Body of pancreas (tissue), 4 donors: Measurements from ENCODE around the gene SLC10A3.

Experiments used
- POLR2A ChIP-seq, 3 donors: fragments of 450-650 bp; IDR thresholded peaks; one replicate each; pipeline ENCODE4 v1.6.1; 2016; ENCODE audit warnings: antibody characterized with exemption in 3 of 3, mild to moderate bottlenecking in 2 of 3
- TF ChIP-seq, protein P1 (sequence below), 7 experiments: fragments of 450-650 bp in 4 of 7; fragments of 200-600 bp in 3 of 7; sonication (generic) in 3 of 7; IDR thresholded peaks; one replicate each; pipeline ENCODE4 v1.5.1; 2016 to 2019; ENCODE audit warnings: antibody characterized with exemption in 7 of 7

DNA sequence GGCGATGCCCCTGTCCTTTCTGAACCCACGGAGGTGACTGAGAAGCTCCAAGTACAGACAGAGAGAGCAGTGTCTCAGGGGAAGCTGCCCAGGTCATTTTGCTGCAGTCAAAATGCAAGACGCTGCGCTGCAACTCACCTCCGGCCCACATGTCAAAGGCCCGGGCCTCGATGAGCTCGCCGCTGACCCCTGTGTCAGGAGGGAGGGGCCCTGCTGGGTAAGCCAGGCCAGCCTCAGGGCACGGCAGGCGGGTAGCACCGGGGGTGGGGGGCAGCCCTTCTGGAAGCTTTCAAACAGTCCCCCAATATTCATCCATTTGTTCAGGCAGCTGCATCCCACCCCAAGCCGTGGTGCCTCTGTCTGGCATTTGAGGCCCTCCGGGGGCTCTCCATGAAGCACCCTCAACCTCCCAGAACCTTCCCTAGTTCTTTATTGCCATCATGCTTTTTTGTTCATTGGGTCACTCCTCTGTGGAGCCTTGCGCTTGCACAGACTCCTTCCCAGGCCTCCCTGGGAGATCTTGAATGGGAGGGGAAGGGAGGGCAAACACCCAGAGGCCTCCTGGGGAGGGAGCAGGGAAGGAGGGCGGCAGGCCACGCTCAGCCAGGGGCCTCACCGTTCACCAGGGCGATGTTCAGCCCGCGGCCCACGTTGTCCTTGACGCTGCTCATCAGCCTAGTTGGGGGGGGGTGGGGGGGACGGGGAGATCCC lies 17.4 kb upstream of the SLC10A3 start:
- TF ChIP-seq, protein P1, sequence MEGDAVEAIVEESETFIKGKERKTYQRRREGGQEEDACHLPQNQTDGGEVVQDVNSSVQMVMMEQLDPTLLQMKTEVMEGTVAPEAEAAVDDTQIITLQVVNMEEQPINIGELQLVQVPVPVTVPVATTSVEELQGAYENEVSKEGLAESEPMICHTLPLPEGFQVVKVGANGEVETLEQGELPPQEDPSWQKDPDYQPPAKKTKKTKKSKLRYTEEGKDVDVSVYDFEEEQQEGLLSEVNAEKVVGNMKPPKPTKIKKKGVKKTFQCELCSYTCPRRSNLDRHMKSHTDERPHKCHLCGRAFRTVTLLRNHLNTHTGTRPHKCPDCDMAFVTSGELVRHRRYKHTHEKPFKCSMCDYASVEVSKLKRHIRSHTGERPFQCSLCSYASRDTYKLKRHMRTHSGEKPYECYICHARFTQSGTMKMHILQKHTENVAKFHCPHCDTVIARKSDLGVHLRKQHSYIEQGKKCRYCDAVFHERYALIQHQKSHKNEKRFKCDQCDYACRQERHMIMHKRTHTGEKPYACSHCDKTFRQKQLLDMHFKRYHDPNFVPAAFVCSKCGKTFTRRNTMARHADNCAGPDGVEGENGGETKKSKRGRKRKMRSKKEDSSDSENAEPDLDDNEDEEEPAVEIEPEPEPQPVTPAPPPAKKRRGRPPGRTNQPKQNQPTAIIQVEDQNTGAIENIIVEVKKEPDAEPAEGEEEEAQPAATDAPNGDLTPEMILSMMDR (IDR thresholded peaks at IDR 0.05), result no peak
- TF ChIP-seq POLR2A (IDR thresholded peaks at IDR 0.05), result no peak
